Smooth muscle cell of the coronary artery (primary cell): ENCODE data around the gene GDPD4. TPM values are rescaled to one million over a fixed set of nuclear protein-coding genes. Genes with fewer than 3 reads are reported as not detected.

Experiments used
- total RNA-seq: library from RNA; depleted of rRNA; stranded (reverse); fragments of >200 nt; gene quantifications from 2 replicates; pipeline ENCODE4 v1.2.3, GENCODE V29; 2014; ENCODE audit warnings: low replicate concordance

The GDPD4 gene
- not detected in 2 replicates for total RNA-seq

GRCh38 chr11:77301510-77301909 lies at the start of gene GDPD4:
TSS of gene GDPD4 (minus strand) at chr11:77301686. CDS start at chr11:77285137, 16,549 bp downstream.

Other genes starting within 250 kb of the GDPD4 start
- 14.7 and 17.9 TPM in 2 replicates for gene CAPN5, start 234.7 kb downstream of the GDPD4 start, total RNA-seq
- 0.38 TPM in 1 of 2 replicates, not detected in the other for gene OMP, start 198.8 kb downstream of the GDPD4 start, total RNA-seq
- gene MYO7A, start 173.4 kb downstream of the GDPD4 start, total RNA-seq, result 0.08 and 0.23 TPM in 2 replicates
- 14.9 and 29.4 TPM in 2 replicates for gene PAK1, start 172.4 kb upstream of the GDPD4 start, total RNA-seq